CD4-positive, alpha-beta T cell treated with Interleukin-15 for 4 hours (primary cell): ENCODE results near the gene ANKRD11.
"Not testable (repeated sequence)": the region's sequence is repeated elsewhere in the genome, so short reads cannot be mapped to it uniquely, and the experiment has no call there.

ENCODE experiments used
- DNase-seq: peaks from one replicate; pipeline ENCODE4 v3.0.0-alpha.2; 2020; ENCODE audit warnings: low spot score

ANKRD11 gene

DNA sequence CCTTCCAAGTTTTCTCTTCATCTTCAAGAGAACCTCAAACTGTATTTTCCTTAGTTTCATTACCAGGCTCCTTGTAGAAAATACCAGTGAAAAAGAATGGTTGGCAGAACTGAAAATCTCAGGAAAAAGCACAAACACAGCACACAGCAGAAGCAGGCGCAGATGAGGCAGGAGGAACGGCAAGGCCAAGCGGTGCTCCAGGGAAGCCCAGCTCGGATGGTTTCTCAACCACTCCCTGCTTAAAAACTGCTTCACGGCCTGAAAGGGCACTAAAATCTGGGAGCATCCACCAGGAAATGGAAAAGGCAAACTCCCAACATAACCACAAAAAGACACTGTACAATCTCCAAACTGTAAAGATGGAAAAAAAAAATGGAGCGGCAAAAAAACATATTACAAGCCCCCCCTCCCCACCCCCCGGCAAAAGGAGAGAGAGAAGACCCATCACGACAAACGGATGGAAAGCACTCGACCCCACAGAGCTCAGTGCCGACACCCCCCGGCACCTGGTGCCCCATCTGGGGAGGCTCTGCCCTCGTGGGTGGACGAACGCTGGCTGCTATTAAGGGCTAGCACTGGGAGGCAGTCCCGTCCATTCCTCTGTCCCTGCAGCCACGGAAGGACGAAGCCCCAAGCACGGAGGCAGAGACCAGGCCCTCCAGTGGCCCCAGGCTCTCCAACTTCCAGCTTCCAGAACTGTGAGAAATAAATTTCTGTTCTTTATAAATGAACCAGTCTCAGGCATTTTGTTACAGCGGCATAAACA lies 145.3 kb downstream of the ANKRD11 start:
- no peak for DNase-seq

DNA sequence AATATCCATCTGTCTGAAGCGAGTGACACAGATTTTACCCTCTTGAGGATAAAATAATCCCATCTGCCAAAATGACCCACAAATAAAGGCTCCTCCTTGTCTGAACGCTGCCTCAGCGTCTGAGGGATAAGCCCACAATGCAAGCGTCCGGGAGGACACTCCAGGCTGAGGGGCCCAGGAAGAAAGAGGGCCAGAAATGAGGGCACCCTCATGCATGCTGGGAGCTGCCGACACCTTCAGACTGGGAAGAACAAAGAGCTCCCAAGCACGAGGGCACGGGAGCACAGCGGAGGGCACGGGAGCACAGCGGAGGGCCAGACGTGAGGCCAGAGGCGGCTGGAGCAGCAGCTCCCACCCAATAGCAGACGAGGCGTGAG lies 145.9 kb downstream of the ANKRD11 start:
- no peak for DNase-seq

DNA sequence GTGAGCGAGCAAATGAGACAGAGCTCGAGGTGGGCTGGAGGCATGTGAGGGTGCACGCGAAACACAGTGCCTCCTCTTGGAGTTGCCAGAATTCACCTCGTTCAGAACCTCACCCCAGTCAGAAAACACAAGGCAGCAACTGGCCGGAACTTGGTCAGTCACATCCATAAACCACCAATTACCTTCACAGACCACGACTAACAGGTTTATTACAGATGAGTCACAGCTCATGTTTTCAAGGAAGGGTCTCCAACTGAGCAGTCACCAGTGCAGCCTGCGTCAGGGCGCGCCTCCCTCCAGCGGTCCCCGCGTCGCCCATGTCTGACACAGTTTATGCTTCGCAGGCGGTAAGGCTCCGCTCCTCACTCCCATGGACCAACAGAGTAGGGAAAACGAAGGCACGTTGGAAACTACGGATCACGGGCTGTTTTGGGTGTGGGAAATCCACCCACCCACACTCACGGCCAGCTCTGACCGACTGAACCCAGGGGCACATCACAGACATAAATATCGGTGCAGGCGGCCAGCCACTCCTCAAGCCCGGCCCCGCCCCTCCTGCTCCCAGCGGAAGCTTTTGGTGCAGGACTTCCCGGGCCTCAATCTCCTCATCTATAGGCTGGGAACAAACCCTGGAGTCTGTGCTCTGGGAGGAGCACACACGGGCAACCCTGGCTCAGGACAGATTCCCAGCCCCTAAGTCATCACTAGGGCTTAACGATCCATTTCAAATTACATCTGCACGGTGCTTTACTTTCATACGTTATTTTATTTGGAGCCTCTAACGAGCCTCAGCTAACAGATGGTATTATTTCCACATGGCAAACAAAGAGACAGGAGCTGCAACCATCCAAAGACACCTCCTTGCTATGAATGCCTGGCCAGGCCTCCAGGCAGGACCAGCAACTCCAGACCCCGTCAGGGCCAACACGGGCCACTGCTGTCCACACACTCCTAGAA lies 146.6 kb downstream of the ANKRD11 start:
- DNase-seq = no peak

DNA sequence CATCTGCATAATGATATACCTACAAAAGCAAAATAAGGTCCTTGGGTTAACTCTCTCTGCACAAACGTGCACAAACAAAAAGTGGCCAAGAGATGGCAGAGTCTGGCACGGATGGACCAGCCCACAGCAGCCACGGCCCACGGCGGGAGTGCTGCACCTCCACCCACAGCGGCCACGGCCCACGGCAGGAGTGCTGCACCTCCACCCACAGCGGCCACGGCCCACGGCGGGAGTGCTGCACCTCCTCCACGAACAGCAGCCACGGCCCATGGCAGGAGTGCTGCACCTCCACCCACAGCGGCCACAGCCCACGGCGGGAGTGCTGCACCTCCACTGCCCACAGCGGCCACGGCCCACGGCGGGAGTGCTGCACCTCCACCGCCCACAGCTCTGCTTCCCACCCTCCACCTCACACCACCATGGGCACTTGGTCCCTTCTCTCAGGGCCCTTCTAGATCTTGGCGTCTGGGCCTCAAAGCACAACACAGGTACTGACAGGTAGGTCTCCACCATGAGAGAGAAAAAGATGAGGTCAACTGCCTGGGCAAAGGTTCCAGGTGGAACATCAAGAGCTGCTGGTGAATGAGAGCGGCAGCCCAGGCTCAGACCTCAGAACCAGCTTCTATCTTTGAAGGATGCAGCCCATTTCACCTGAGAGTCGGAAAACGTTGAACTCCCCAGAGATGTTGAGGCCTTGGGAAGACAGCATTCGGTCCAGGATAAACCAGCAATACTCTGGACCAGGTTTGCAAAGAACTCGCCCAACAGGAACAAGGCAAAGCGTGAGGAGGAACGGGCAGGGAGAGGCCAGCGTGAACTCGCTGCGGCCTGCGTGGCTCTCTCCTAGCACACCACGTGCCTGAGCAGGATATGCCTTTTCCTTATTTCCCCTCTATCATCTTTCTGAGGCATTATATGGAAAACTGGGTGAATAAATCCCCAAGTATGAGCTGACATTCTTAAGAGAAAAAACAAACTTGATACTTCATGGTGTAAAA lies 148.4 kb downstream of the ANKRD11 start:
- DNase-seq = no peak

DNA sequence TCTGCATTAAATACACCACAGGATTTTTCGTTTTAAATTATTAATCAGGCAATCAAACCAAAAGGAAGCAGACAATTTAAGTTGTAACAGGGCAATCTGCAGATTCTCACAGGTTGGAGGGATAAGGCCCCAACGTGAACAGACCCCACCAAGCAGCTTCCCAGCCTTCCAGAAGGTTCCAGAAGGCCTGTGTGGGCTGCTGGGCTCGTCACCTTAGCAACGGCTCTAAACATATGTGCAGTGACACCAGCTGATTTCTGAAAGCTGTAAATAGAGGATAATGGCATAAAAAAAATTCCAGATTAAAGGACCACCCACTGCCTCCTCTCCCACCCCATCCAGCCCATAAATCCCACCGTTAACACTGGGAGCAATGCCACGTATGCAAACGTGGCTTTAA lies 149.1 kb downstream of the ANKRD11 start:
- no peak for DNase-seq

DNA sequence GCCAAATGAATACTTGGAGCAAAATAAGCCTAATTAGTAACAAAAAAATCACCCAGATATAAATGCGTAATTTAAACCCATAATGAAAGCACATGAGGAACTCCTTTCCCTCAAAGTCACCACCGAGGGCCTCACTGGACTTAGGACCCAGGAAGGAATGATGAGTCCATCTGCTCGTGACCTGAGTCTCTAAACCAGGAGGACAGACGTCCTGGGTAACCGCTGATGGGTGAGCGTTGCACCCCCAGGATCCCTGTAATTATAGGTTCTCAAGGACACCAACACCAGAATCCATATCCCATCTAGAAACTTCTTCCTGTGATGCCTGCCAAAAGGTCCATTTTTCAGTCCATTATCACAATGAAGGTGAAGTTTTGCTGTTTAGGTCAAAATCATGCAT lies 151.5 kb downstream of the ANKRD11 start:
- no peak for DNase-seq

DNA sequence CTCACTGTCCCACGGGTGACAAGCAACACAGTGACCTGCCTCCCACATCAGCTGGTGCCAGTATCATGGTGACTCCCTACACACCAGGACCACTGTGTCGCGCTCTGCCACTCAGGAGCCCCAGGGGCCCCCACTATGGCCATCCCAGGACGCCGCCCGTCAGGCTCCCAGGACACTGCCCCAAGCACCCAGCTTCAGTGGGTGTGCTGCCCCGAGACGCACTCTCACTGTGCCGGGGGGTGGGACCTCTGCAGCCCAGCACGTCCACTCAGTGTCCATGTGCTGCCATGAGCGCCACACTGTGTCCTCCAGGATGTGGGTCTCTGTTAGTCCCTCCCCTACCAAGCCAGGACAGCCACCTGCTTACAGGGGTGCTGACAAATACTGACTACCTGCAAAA lies 152.4 kb downstream of the ANKRD11 start:
- DNase-seq = no peak

DNA sequence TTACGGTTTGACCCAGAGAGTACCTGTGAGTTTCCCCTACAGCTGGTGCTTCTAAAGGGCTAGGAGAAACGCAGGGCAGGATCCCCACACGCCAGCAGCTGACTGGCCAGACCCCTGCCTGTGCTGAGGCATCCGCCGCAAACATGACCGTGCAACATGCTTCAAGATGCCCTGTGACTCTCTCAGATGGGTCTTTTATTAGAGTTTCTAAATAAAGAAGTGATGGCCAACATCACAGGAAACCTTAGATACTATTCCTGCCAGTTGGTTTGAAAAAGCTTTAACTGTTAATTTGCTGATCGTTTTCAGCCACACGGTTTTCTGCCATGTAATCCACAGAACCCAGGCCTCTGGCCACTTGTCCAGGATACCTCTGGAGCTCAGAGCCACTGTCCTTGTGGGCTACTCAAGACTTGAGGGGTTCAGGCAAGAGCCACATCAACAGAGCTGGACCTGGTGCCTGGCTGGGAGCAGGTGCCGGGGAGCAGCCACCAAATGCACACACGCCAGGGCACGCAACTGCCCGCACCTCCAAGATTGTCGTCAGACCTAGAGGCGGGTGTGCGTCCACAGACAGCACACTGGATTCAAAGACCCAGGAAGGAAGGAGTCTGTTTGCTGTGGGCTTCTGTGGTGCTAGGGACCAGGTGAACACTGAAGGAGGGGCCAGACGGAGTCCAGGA lies 154.4 kb downstream of the ANKRD11 start:
- no peak for DNase-seq

DNA sequence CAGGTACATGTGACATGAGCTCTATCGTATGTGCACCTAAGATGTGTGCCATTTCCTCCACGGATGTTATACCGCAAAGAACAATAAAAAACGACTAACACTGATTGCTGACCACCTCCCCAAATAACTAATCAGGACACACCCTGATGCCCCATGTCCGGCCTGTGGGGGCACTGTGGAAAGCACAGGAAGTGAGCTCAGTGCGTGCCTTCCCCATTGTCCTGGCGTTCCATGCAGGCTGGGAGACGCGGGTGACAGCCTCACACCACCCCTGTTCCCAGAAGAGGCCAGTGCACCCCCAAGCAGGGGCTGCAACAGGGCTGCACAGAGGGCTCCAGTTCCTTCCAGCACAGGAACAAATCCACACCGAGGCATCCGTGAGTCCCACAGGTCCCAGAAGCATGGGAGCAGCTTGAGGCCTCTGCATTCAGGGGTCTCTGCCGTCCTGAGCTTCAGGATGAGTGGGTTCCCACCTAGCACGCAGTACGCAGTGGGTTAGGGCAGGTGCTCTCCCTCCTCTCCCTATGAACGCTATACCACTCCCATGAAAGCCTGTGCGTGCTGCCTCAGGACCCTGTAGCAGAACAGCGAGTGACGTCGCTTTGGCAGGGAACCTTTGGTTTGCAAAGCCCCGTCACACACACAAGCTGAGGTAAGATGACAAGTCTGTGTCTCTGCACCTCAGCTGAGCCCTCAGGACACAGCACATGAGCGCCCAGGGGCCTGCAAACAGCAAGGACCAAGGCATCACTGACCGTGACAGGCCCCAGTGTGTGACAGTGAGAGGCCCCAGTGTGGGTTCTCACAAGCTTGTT lies 155.2 kb downstream of the ANKRD11 start:
- DNase-seq = no peak

DNA sequence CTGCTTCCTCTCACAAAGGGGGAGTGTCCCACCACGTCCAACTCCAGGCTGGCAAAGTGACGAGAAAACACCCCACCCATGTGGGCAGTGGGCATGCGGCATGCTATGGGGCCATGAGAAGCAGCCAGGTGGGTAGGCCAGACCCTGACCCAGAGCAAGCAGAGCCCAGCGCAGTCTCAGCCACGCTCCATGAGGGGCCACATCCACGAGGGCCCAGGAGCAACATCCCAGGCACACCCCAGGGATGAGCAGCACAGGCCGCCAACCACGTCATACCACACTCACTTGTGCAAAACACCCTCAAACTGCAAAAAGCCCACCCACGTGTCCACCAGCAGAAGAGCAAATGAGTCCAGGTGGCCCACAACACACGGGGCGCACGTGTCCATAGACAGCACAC lies 155.9 kb downstream of the ANKRD11 start:
- no peak for DNase-seq

DNA sequence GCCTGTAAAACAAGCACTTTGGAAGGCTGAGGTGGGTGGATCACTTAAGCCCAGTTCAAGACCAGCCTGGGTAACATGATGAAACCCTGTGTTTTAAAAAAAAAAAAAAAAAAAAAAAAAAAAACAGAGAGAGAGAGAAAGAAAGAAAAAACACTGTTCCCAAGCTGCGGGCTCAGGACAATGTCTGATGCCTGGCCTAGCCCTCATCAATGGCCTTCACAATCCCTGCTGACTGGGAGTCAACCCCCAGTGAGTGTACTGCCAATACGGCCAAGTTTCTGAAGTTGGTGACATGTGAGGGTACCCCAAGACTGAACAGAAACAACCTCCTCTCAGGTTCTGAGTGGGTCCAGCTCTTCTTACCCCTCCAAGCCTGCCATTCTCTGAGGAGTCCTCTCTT lies 156.3 kb downstream of the ANKRD11 start:
- DNase-seq = no peak

DNA sequence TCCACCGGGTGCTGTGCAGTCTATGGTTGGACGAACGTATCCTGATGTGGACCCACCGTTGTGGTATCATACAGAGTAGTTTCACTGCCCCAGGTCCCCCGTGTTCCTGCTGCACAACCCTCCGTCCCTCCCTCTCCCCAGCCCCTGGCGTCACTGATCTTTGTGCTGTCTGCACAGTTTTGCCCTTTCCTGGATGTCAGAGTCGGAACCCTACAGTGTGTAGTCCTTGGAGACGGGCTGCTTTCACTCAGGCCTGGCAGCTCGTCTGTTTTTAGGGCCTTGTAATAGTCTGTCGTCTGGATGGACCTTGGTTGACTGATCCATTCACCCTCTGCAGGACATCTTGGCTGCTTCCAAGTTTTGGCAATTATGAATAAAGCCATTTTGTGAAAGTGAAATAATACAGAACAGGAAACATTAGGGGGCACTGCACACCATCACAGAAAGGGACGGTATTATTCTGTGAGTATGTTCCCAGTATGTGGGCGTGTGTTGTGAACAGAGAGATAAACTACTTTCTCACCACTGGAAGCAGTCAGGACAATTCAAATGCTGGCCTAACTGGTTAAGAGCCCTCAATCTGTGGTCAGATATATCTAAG lies 156.9 kb downstream of the ANKRD11 start:
- DNase-seq = peak; percentile 63

DNA sequence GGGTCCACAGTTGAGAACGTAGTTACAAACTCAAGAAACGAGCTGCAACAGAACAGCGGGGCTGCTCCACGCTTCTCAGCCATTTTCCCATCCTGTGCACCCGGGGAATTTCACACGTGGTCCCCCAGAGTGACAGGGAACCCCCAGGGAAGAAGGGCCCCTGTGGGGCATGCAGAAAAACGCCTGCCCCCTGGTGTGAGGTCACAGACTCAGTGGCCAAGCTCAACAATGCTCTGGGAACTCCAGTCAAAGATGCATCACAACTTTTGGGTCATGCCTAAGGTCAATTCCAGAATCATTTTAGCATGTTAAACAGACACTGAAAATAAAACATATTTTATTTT lies 157.5 kb downstream of the ANKRD11 start:
- no peak for DNase-seq

DNA sequence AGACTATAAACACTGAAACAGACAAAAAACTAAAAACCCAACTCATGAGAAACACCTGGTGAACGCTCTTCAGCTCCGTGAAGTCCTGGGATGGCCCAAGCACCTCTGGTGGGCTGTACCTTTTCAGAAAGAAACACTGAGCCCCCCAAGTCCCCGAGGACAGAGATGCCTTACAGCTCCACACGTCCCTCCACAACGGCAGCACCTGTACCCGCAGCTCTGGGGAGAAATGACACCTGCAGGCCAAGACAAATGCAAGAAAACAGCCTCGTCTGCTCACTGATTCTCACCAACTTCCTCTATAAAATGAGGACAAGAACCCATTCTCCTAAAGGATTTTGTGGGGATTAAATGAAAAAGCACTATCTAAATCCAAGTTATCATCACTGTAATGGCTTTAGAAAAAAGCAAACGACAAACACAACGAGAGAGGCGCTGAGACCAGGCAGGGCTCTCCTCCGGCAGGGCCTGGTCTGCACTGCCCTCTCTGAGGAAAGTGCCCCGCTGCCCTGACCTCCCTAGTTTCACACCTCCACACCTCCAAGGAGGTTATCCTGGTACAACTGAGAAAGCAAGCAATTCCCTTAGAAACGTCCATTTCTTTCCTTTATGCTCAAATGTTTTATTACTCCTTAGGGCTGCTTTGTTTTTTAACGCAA lies 158.0 kb downstream of the ANKRD11 start:
- DNase-seq = no peak

DNA sequence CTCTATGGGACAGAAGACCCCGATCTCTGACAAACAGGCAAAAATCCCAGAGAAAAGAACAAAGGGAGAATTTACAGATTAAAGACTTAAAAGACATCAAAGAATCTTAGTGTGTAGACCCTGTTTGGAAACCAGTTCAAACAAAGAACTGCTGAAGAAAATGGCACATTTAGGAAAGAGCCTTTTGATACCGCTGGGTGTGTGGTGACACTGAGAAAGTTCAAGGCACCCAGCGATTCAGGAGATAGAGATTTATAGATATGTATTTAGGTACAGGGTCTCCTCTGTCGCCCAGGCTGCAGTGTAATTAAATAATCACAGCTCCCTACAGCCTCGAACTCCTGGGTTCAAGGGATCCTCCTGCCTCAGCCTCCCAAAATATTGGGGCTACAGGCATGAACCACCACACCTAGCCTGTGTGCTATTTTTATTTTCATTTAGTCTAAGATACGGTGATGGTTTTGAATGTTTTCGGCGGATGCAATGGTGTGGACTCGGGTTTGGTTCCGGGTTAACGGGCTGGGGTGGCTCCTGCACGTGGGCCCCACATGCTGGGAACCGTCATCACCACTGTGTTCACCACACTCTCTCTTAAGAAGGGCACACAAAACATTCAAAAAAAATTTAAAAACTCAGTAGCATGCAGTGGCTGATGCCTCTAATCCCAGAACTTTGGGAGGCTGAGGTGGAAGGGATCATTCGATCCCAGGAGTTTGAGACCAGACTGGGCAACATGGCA lies 158.8 kb downstream of the ANKRD11 start:
- peak; percentile 38 for DNase-seq

DNA sequence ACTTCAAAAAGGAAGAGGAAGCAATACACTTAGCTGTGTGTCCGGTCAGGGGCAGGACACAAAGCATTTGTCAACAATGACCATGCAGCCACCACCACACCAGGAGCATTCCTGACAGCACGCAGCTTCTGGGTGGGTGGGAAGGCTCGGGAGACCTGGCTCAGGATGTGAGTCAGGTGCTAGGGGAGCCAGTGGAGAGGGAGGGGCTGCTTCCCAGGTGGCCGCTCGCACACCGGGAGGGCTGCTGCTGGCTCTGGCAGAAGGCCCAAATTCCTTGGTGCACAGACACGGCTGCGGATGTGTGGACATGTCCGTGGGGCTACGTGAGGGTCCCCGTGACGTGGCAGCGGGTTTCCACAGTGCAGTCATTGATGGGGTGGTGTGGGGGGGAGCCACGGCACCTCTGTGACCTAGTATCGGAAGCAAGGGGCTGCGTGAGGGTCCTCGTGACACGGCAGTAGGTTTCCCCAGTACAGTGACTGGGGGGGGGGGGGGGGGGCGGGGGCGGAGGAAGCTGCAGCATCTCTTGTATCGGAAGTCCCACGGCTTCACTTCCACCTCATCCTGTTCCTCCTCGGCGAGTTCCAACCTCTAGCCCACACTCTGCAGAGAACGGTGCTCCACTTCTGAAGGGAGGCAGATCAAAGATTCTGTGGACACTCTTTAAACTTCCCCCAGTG lies 160.0 kb downstream of the ANKRD11 start:
- peak; percentile 33 for DNase-seq

DNA sequence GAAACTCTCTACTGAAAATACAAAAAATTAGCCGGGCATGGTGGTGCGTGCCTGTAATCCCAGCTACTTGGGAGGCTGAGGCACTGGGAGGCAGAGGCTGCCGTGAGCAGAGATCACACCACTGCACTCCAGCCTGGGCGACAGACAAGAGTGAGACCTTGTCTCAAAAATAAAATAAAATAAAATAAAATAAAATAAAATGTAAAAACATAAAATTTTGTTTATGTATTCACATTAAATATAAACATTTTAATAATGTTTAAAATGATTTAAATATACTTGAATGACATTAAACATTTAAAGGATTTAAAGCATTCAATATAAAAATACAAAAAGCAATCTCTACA lies 160.6 kb downstream of the ANKRD11 start:
- not testable (repeated sequence) for DNase-seq
